Thoracic aorta (tissue), 2 donors: Measurements from ENCODE around the gene NAA40. TPM values are rescaled to one million over a fixed set of nuclear protein-coding genes. Genes with fewer than 3 reads are reported as not detected.

Source experiments
- ATAC-seq: fragments of 150-250 bp; one replicate; pipeline ENCODE4 v1.8.0; 2017; ENCODE audit warnings: low read depth; ENCODE audit not compliant: insufficient number of reproducible peaks, low FRiP score
- DNase-seq: peaks from one replicate; pipeline ENCODE4 v3.0.0-alpha.2; 2020; ENCODE audit warnings: low spot score
- H3K27ac ChIP-seq, 2 donors: fragments of 200-600 bp; sonication (generic); 1 replicate in 1 of 2; 2 replicates in 1 of 2; pipeline ENCODE4 v1.5.1; 2016; ENCODE audit warnings: mild to moderate bottlenecking in 2 of 2, moderate library complexity in 2 of 2
- H3K27me3 ChIP-seq: fragments of 200-600 bp; sonication (generic); replicated peaks from 2 replicates; pipeline ENCODE4 v1.6.0; 2016; ENCODE audit warnings: mild to moderate bottlenecking; ENCODE audit not compliant: insufficient read depth
- H3K36me3 ChIP-seq: fragments of 200-600 bp; sonication (generic); one replicate; pipeline ENCODE4 v1.5.1; 2016
- H3K4me1 ChIP-seq, 2 donors: fragments of 200-600 bp; sonication (generic); 1 replicate in 1 of 2; 2 replicates in 1 of 2; pipeline versions ENCODE4 v1.5.1 to v1.6.0; 2016; ENCODE audit warnings: low read depth in 2 of 2, mild to moderate bottlenecking in 1 of 2; ENCODE audit not compliant: control insufficient read depth in 1 of 2
- H3K4me3 ChIP-seq: fragments of 200-600 bp; sonication (generic); 2 replicates; pipeline ENCODE4 v1.5.1; 2016; ENCODE audit warnings: mild to moderate bottlenecking
- H3K9me3 ChIP-seq: fragments of 200-600 bp; sonication (generic); 2 replicates; pipeline ENCODE4 v1.5.1; 2016
- total RNA-seq, 2 donors: library from RNA; depleted of rRNA; stranded (reverse); fragments of >200 nt; gene quantifications; one replicate each; pipeline versions ENCODE4 v1.1.0 to v1.2.3, GENCODE V29; 2016
- TF ChIP-seq, protein P1 (sequence below): fragments of 200-600 bp; sonication (generic); IDR thresholded peaks from one replicate; pipeline ENCODE4 v1.5.1; 2019; ENCODE audit warnings: antibody characterized with exemption

Gene NAA40
- total RNA-seq, 2 donors from 2014 or later, result 15.5 to 20.6 TPM

- peak overlapping the region; percentile 95 for H3K4me3 ChIP-seq
- H3K9me3 ChIP-seq, result no peaks in the 10 kb centered on the region
- DNase-seq, result no peak
- TF ChIP-seq, protein P1, sequence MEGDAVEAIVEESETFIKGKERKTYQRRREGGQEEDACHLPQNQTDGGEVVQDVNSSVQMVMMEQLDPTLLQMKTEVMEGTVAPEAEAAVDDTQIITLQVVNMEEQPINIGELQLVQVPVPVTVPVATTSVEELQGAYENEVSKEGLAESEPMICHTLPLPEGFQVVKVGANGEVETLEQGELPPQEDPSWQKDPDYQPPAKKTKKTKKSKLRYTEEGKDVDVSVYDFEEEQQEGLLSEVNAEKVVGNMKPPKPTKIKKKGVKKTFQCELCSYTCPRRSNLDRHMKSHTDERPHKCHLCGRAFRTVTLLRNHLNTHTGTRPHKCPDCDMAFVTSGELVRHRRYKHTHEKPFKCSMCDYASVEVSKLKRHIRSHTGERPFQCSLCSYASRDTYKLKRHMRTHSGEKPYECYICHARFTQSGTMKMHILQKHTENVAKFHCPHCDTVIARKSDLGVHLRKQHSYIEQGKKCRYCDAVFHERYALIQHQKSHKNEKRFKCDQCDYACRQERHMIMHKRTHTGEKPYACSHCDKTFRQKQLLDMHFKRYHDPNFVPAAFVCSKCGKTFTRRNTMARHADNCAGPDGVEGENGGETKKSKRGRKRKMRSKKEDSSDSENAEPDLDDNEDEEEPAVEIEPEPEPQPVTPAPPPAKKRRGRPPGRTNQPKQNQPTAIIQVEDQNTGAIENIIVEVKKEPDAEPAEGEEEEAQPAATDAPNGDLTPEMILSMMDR, result no peak
- peak overlapping the region in 1 of 2 donors; percentile 32 for H3K27ac ChIP-seq
- no peak for ATAC-seq
- H3K36me3 ChIP-seq, result no peaks in the 10 kb centered on the region
- H3K27me3 ChIP-seq, result no peaks in the 10 kb centered on the region
- peaks cover 7 to 17% of the 10 kb centered on the region in 2 donors for H3K4me1 ChIP-seq
Observed at GRCh38 chr11:63939397-63939891, 642 bp downstream of the NAA40 start.

DNA sequence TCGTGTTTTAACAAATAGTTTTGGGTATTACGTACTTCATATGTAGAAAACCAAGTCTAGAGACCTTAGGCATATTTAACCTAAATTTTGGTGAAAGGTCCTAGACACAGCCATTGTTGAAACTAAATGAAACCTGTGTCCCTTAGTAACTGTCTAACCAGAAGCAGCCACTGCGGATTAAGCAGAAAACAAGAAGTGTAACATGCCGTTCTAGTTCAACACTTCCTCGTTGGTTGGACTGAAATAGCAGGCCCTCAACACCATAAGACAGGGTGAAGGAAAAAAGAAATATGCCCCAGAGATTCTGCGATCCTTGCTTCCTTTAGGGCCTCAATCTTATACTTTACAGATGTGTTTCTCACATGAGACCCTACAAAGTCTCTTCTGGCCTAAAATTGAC, 2.0 kb downstream of the NAA40 start:
- no peaks in the 10 kb centered on the region for H3K36me3 ChIP-seq
- H3K27me3 ChIP-seq, result no peaks in the 10 kb centered on the region
- H3K4me3 ChIP-seq, result no peak overlapping the region
- DNase-seq (no peak), ATAC-seq (no peak)
- peaks cover 7 to 31% of the 10 kb centered on the region in 2 donors for H3K4me1 ChIP-seq
- H3K27ac ChIP-seq, result no peak overlapping the region
- H3K9me3 ChIP-seq, result no peaks in the 10 kb centered on the region
- TF ChIP-seq, protein P1, result no peak

- no peaks in the 10 kb centered on the region for H3K9me3 ChIP-seq
- peaks cover 7 to 35% of the 10 kb centered on the region in 2 donors for H3K4me1 ChIP-seq
- no peaks in the 10 kb centered on the region for H3K36me3 ChIP-seq
- ATAC-seq (no peak), DNase-seq (no peak)
- H3K27me3 ChIP-seq, result no peaks in the 10 kb centered on the region
- H3K27ac ChIP-seq, result no peak overlapping the region
- TF ChIP-seq, protein P1, result no peak
- no peak overlapping the region for H3K4me3 ChIP-seq
Observed at GRCh38 chr11:63941901-63942300, 3.1 kb downstream of the NAA40 start.

DNA sequence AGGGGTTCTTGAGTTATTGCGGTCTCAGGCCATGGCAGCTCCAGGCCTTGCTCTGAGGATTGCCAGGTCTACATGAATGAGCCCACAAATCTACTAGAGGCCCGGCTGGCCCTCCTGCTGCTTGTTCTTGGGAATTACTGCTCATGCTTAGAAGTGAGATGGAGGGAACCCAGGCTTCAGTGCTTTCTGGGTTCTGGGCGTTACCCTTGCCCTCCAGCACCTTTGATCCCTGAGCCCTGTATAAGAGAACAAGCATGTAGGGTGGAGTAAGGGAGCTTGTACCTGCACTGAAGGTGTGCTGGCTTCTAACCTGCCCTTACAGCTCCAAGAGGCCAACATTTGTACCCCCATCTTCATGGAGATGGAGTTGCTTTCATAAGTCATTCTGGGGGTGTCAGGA, 4.0 kb downstream of the NAA40 start:
- TF ChIP-seq, protein P1, result no peak
- ATAC-seq, result no peak
- Histone ChIP-seq H3K27ac (no peak overlapping the region), H3K4me3 (no peak overlapping the region), H3K9me3 (no peaks in the 10 kb centered on the region), H3K36me3 (no peaks in the 10 kb centered on the region), H3K27me3 (no peaks in the 10 kb centered on the region), H3K4me1 (peaks cover 7 to 35% of the 10 kb centered on the region in 2 donors)
- DNase-seq, result no peak

DNA sequence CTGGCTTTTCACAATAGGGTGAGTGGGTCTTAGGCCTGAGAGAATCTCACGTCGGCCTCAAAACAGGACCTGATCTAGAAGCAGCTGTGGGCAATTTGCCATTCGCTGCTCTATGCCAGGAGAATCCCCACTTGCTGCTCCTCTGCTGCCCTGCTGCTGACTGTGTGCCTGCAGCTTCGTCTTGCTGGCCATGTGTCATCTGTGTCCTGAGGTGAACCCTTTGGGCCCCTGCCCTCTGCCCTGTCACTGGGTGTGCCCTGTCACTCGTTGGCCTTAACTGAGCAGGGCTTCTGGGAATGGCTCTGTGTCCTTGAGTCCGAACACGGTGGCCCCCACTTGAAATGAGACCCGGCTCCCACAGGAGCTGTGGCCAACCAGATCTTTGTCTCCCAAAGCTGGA, 6.2 kb downstream of the NAA40 start:
- ATAC-seq (no peak), DNase-seq (peak; percentile 12)
- H3K4me3 ChIP-seq, result no peak overlapping the region

More for the DNA sequence above, 6.2 kb downstream of the NAA40 start:
- H3K9me3 ChIP-seq, result no peaks in the 10 kb centered on the region
- no peaks in the 10 kb centered on the region for H3K27me3 ChIP-seq
- peaks cover 4 to 27% of the 10 kb centered on the region in 2 donors for H3K4me1 ChIP-seq
- TF ChIP-seq, protein P1, result no peak
- peak overlapping the region; percentile 63 to 76 for H3K27ac ChIP-seq
- H3K36me3 ChIP-seq, result no peaks in the 10 kb centered on the region
